OCI-LY7 (cell line): ENCODE data around the gene LZTS2. TPM values are rescaled to one million over a fixed set of nuclear protein-coding genes. Genes with fewer than 3 reads are reported as not detected.
A peak's percentile ranks its signal among the peaks of the same experiment; 100 is the strongest.

ENCODE experiments used
- BruUV-seq: library from RNA; stranded (reverse); fragments of 400-500 nt; replicated peaks from 2 replicates; lab custom pipeline; 2021; lab: Mats Ljungman, UMichigan
- CTCF ChIA-PET: fragments of 300-600 bp; sonication (Branson Sonifier 250); formaldehyde crosslinking; loops from one replicate; lab custom pipeline; 2022; ENCODE audit warnings: antibody characterized with exemption; ENCODE audit not compliant: unreplicated experiment; lab: Charles Lee
- POLR2A ChIA-PET: fragments of 300-600 bp; sonication (Branson Sonifier 250); formaldehyde crosslinking; loops from one replicate; lab custom pipeline; 2022; ENCODE audit warnings: antibody characterized with exemption; lab: Charles Lee
- DNase-seq: peaks from one replicate; pipeline ENCODE4 v3.0.0-alpha.2; 2015; ENCODE audit warnings: low spot score
- H2AFZ ChIP-seq: fragments of 200-600 bp; sonication (generic), shearing (Covaris generic); 2 replicates; pipeline ENCODE4 v1.6.1; 2014; ENCODE audit warnings: mild to moderate bottlenecking, antibody characterized with exemption, low read length, moderate library complexity
- H3K27ac ChIP-seq: fragments of 200-600 bp; sonication (generic); 2 replicates; pipeline ENCODE4 v1.5.1; 2014; ENCODE audit warnings: mixed run types, low read depth, mild to moderate bottlenecking, moderate library complexity, low read length, inconsistent platforms; ENCODE audit not compliant: poor library complexity, severe bottlenecking
- H3K36me3 ChIP-seq: fragments of 200-600 bp; sonication (generic); 2 replicates; pipeline ENCODE4 v1.6.1; 2014; ENCODE audit warnings: mild to moderate bottlenecking, antibody characterized with exemption, low read length, moderate library complexity, mixed read lengths; ENCODE audit not compliant: insufficient read depth
- H3K4me1 ChIP-seq: fragments of 200-600 bp; sonication (generic); 2 replicates; pipeline ENCODE4 v1.5.1; 2014; ENCODE audit warnings: mild to moderate bottlenecking, low read length; ENCODE audit not compliant: insufficient read depth, poor library complexity, severe bottlenecking
- H3K4me2 ChIP-seq: fragments of 200-600 bp; sonication (generic); 2 replicates; pipeline ENCODE4 v1.6.1; 2014; ENCODE audit warnings: mild to moderate bottlenecking, low read length
- H3K4me3 ChIP-seq: fragments of 200-600 bp; sonication (generic); 2 replicates; pipeline ENCODE4 v1.5.1; 2014; ENCODE audit warnings: mild to moderate bottlenecking, low read depth, low read length; ENCODE audit not compliant: poor library complexity, severe bottlenecking
- H3K79me2 ChIP-seq: fragments of 200-600 bp; sonication (generic); 2 replicates; pipeline ENCODE4 v1.6.1; 2016; ENCODE audit warnings: low read depth, mild to moderate bottlenecking, low read length, moderate library complexity, mixed read lengths; ENCODE audit not compliant: insufficient read depth
- H3K9me2 ChIP-seq: fragments of 200-600 bp; sonication (generic); 2 replicates; pipeline ENCODE4 v1.6.1; 2016; ENCODE audit warnings: mild to moderate bottlenecking, low read length, mixed read lengths; ENCODE audit not compliant: insufficient read depth
- H3K9me3 ChIP-seq: fragments of 200-600 bp; sonication (generic); 2 replicates; pipeline ENCODE4 v1.6.1; 2014; ENCODE audit warnings: mild to moderate bottlenecking, mixed run types, low read length, mixed read lengths
- H4K20me1 ChIP-seq: fragments of 200-600 bp; sonication (generic); 2 replicates; pipeline ENCODE4 v1.6.1; 2014; ENCODE audit warnings: mild to moderate bottlenecking, antibody characterized with exemption, low read length, moderate library complexity, mixed read lengths; ENCODE audit not compliant: insufficient read depth
- EZH2phosphoT487 ChIP-seq: fragments of 200-600 bp; sonication (generic); IDR thresholded peaks from 2 replicates; pipeline ENCODE4 v1.6.1; 2018; ENCODE audit warnings: low read depth, borderline replicate concordance, mild to moderate bottlenecking, mixed run types, antibody characterized with exemption, low read length, moderate library complexity, mixed read lengths
- intact Hi-C: fragments of 100-400 bp; cut with micrococcal nuclease; formaldehyde crosslinking; loops from one replicate; pipeline ENCODE4 v1.10.0; 2022; ENCODE audit not compliant: unreplicated experiment
- total RNA-seq, 2 experiments: library from RNA; depleted of rRNA in 1 of 2; stranded (reverse); fragments of >200 nt in 1 of 2; shearing (Covaris generic) in 1 of 2; gene quantifications; 2 replicates each; pipeline ENCODE4 v1.2.3, GENCODE V29; 2014 to 2022
- TF ChIP-seq, protein P1 (sequence below): fragments of 200-600 bp; sonication (generic); conservative IDR thresholded peaks from 2 replicates; pipeline ENCODE4 v1.5.1; 2014; ENCODE audit warnings: mild to moderate bottlenecking, antibody characterized with exemption, low read length, moderate library complexity, mixed read lengths

The LZTS2 gene
- total RNA-seq, 2 experiments from 2014 or later: 13.6 to 20.3 TPM

DNA sequence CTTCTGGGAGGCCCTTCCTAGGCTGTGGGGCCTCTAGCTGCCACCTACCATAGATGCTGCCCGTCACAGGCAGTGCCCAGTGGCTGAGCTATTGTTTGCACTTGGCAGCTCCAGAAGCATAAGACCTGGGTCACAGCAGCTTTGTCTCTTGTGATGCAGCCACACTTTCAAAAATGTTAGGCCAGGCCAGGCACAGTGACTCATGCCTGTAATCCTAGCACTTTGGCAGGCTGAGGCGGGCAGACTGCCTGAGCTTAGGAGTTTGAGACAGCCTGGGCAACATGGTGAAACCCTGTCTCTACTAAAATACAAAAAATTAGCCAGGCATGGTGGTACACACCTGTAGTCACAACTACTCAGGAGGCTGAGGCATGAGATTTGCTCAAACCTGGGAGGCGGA lies 52.7 kb downstream of the LZTS2 start:
- no peak for TF ChIP-seq EZH2phosphoT487
- intact Hi-C loops: no loop called here
- peaks cover 30% of the 10 kb centered on the region for H3K36me3 ChIP-seq
- peaks cover 40% of the 10 kb centered on the region for H3K79me2 ChIP-seq
- H3K9me3 ChIP-seq: no peaks in the 10 kb centered on the region
- no TSS peak for BruUV-seq
- no peak overlapping the region for H3K4me3 ChIP-seq
- no peaks in the 10 kb centered on the region for H3K9me2 ChIP-seq
- peaks cover 57% of the 10 kb centered on the region for H3K4me1 ChIP-seq
- no peak overlapping the region for H2AFZ ChIP-seq
- DNase-seq: no peak
- POLR2A ChIA-PET: interaction anchor here (1.4 to 2.9 kb wide), 3 partner anchors 9 to 11 kb away, joined by 8 to 19 read pairs (median 10); partner anchors contain the start of gene KAZALD1
- no peak overlapping the region for H3K27ac ChIP-seq
- CTCF ChIA-PET: interaction anchor here (1.3 to 1.5 kb wide), 2 partner anchors 8 to 9 kb away, joined by 3 to 5 read pairs; no protein-coding TSS in a partner anchor
- H3K4me2 ChIP-seq: peak overlapping the region; percentile 69; the same call in 1 of the 2 replicates
- peaks cover 13% of the 10 kb centered on the region; the same call in 1 of the 2 replicates for H4K20me1 ChIP-seq

DNA sequence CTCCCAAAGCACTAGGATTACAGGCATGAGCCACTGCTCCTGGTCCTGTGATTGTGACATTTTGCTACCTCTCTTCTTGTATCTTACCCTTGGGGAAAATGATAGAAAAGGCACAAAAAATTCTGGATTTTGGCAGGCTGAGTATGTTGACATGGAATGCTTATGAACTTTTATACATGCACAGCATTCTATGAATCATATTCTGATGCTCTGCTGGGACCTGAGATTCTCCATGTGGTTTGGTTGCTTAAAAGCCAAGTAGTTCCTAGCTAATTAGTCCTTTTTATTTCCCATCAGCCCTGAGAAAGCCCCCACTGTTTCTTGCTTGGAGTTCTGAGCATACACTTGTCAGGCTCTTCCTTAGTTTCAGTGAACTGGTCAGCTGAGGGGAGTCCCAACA lies 53.9 kb downstream of the LZTS2 start:
- POLR2A ChIA-PET: no interaction called here
- H2AFZ ChIP-seq: no peak overlapping the region
- no peak overlapping the region for H3K4me2 ChIP-seq
- no peak overlapping the region for H3K27ac ChIP-seq
- TF ChIP-seq EZH2phosphoT487: no peak
- TF ChIP-seq, protein P1, sequence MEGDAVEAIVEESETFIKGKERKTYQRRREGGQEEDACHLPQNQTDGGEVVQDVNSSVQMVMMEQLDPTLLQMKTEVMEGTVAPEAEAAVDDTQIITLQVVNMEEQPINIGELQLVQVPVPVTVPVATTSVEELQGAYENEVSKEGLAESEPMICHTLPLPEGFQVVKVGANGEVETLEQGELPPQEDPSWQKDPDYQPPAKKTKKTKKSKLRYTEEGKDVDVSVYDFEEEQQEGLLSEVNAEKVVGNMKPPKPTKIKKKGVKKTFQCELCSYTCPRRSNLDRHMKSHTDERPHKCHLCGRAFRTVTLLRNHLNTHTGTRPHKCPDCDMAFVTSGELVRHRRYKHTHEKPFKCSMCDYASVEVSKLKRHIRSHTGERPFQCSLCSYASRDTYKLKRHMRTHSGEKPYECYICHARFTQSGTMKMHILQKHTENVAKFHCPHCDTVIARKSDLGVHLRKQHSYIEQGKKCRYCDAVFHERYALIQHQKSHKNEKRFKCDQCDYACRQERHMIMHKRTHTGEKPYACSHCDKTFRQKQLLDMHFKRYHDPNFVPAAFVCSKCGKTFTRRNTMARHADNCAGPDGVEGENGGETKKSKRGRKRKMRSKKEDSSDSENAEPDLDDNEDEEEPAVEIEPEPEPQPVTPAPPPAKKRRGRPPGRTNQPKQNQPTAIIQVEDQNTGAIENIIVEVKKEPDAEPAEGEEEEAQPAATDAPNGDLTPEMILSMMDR: no peak
- H3K79me2 ChIP-seq: peaks cover 53% of the 10 kb centered on the region
- CTCF ChIA-PET: interaction anchor here (1.0 kb wide), 2 partner anchors 8 to 707 kb away, joined by 3 read pairs; partner anchors contain the start of gene KAZALD1
- BruUV-seq: no TSS peak
- H4K20me1 ChIP-seq: peaks cover 13% of the 10 kb centered on the region; the same call in 1 of the 2 replicates
- peaks cover 70% of the 10 kb centered on the region for H3K4me1 ChIP-seq
- no peaks in the 10 kb centered on the region for H3K9me2 ChIP-seq
- intact Hi-C loops: no loop called here
- H3K4me3 ChIP-seq: no peak overlapping the region
- H3K36me3 ChIP-seq: peaks cover 39% of the 10 kb centered on the region
- no peaks in the 10 kb centered on the region for H3K9me3 ChIP-seq
- DNase-seq: no peak

DNA sequence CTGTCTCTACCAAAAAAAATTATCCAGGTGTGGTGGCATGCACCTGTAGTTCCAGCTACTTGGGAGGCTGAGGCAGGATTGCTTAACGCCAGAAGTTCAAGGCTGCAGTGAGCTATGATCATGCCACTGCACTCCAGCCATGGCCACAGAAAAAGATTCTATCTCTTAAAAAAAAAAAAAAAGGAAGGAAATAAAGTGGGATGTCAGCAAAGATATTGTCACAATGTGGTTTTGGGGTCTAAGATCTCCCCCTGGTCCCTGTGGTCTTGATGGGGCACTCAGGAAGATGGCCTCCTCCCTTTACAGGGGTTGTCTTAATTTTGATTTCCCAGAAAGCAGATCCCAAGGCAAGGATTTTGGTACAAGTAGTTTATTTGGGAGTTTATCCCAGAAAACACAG lies 54.7 kb downstream of the LZTS2 start:
- Histone ChIP-seq H3K4me1 (peaks cover 76% of the 10 kb centered on the region), H2AFZ (no peak overlapping the region), H3K27ac (no peak overlapping the region), H3K36me3 (peaks cover 43% of the 10 kb centered on the region), H3K79me2 (peaks cover 61% of the 10 kb centered on the region), H3K9me2 (no peaks in the 10 kb centered on the region), H3K4me3 (no peak overlapping the region), H4K20me1 (peaks cover 13% of the 10 kb centered on the region; the same call in 1 of the 2 replicates), H3K4me2 (0 out of 2 replicates have a peak overlapping the region, but pooled peaks have one; percentile 76), H3K9me3 (no peaks in the 10 kb centered on the region)
- DNase-seq: no peak
- intact Hi-C loops: no loop called here
- ChIA-PET CTCF (no interaction called here), POLR2A (interaction anchor here (1.0 kb wide), 1 partner anchor 11 kb away, joined by 5 read pairs; no protein-coding TSS in a partner anchor)
- no peak for TF ChIP-seq EZH2phosphoT487
- TF ChIP-seq, protein P1: no peak
- no TSS peak for BruUV-seq
